ENCODE measurements around the gene RAB11A. TPM values are rescaled to one million over a fixed set of nuclear protein-coding genes. Genes with fewer than 3 reads are reported as not detected.

RAB11A gene
- polyA plus RNA-seq, 1 of the 3 experiments (the other 2 are of a cell fraction), result 352 TPM

DNA sequence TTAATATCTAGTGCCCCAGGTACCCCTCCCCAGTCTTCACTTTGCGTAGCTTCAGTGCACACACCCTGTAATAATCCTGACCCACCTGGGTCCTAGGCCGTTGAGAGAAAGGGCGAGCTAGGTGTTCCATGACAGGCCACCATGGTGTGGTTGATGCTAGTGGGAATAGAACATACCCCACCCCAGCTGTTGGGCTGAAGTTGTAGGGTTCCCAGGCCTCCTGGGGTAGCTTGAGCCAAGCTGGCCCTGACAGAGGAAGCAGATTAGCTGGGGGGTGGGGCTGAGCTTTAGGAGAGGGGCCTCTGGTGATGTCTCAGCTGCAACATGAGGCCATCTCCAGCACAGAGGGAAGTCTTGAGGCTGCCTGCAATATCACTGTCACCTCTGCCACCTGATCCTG, 40.5 kb downstream of the RAB11A start:
- no peaks in the 10 kb centered on the region for H3K4me1 ChIP-seq (ENCODE audit: control insufficient read depth in 1 of 2, insufficient read depth in 2 of 2, low read depth in 1 of 2, low read length in 1 of 2)
- H3K4me2 ChIP-seq, result no peak overlapping the region
- 100% methylated on average over 3 of the region's 3 CpGs for WGBS (ENCODE audit: low lambda C conversion rate)
- H3F3A ChIP-seq (replicated peaks; ENCODE audit: insufficient read depth), result no peaks in the 10 kb centered on the region
- TF ChIP-seq, protein P1, sequence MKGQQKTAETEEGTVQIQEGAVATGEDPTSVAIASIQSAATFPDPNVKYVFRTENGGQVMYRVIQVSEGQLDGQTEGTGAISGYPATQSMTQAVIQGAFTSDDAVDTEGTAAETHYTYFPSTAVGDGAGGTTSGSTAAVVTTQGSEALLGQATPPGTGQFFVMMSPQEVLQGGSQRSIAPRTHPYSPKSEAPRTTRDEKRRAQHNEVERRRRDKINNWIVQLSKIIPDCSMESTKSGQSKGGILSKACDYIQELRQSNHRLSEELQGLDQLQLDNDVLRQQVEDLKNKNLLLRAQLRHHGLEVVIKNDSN (IDR thresholded peaks at IDR 0.05; ENCODE audit: borderline replicate concordance, low read depth), result no peak
- TF ChIP-seq NFIC (IDR thresholded peaks at IDR 0.05; ENCODE audit: borderline replicate concordance) (no peak), GATA2 (CRISPR knock-in tag; IDR thresholded peaks at IDR 0.05) (no peak), FOXJ3 (CRISPR knock-in tag; IDR thresholded peaks at IDR 0.05) (no peak)
- H3K27ac ChIP-seq (ENCODE audit: low read depth in 2 of 2, low read length in 1 of 2), result no peak overlapping the region
- no peaks in the 10 kb centered on the region for H3K9me2 ChIP-seq
- no peak overlapping the region for H3K4me3 ChIP-seq (ENCODE audit: low read depth in 2 of 2, low read length in 1 of 2)
- H4K20me1 ChIP-seq (ENCODE audit: insufficient read depth), result no peaks in the 10 kb centered on the region
- H3K36me3 ChIP-seq (replicated peaks in 1 of 2; ENCODE audit: control insufficient read depth in 1 of 2, insufficient read depth in 2 of 2, low read length in 1 of 2), result peaks cover under 1 to 41% of the 10 kb centered on the region in 2 experiments
- no peaks in the 10 kb centered on the region for H3K27me3 ChIP-seq (ENCODE audit: insufficient read depth)
- H3K9ac ChIP-seq, result no peak overlapping the region
- H2AFZ ChIP-seq (ENCODE audit: low read depth), result no peak overlapping the region
- H3K79me2 ChIP-seq (ENCODE audit: insufficient read depth), result no peaks in the 10 kb centered on the region
- DNase-seq, result no peak
- ChIA-PET POLR2A (no interaction called here), CTCF (no interaction called here)
- no peaks in the 10 kb centered on the region for H3K9me3 ChIP-seq

DNA sequence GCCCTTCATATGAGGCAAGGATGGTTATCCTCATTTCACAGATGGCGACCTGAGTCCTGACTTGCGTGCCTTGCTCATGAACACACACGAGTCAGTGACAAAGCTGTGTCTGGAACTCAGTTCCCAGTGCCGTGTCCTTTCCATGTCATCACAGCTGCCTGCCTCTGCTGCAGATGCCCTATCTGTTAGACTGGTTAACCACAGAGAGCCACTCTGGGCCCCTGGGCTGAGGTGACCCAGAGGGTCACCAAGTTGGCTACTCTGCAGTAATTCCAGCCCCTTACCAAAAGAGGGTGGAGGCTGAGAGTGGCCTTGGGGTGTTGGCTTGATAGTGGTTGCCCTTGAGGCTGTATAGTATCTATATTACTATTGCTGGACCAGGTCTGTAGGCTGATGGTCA, 41.0 kb downstream of the RAB11A start:
- peaks cover 0 to 39% of the 10 kb centered on the region in 2 experiments for H3K36me3 ChIP-seq (replicated peaks in 1 of 2; ENCODE audit: control insufficient read depth in 1 of 2, insufficient read depth in 2 of 2, low read length in 1 of 2)
- H3F3A ChIP-seq (replicated peaks; ENCODE audit: insufficient read depth), result no peaks in the 10 kb centered on the region
- H3K4me3 ChIP-seq (ENCODE audit: low read depth in 2 of 2, low read length in 1 of 2), result no peak overlapping the region
- no peak overlapping the region for H2AFZ ChIP-seq (ENCODE audit: low read depth)
- no peaks in the 10 kb centered on the region for H4K20me1 ChIP-seq (ENCODE audit: insufficient read depth)
- no peak overlapping the region for H3K4me2 ChIP-seq
- WGBS (ENCODE audit: low lambda C conversion rate), result 94% methylated on average over 3 of the region's 4 CpGs
- H3K27ac ChIP-seq (ENCODE audit: low read depth in 2 of 2, low read length in 1 of 2), result no peak overlapping the region
- no peak for DNase-seq
- H3K27me3 ChIP-seq (ENCODE audit: insufficient read depth), result no peaks in the 10 kb centered on the region
- H3K4me1 ChIP-seq (ENCODE audit: control insufficient read depth in 1 of 2, insufficient read depth in 2 of 2, low read depth in 1 of 2, low read length in 1 of 2), result no peaks in the 10 kb centered on the region
- TF ChIP-seq, protein P2, sequence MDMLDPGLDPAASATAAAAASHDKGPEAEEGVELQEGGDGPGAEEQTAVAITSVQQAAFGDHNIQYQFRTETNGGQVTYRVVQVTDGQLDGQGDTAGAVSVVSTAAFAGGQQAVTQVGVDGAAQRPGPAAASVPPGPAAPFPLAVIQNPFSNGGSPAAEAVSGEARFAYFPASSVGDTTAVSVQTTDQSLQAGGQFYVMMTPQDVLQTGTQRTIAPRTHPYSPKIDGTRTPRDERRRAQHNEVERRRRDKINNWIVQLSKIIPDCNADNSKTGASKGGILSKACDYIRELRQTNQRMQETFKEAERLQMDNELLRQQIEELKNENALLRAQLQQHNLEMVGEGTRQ (IDR thresholded peaks at IDR 0.05; ENCODE audit: borderline replicate concordance, low read depth, low read length), result no peak
- TF ChIP-seq RAD21 (IDR thresholded peaks at IDR 0.05; ENCODE audit: low read length) (no peak), SMC3 (IDR thresholded peaks at IDR 0.05; ENCODE audit: low read depth, low read length) (no peak), EP300 (IDR thresholded peaks at IDR 0.05; ENCODE audit: borderline replicate concordance in 1 of 2, low read depth in 1 of 2, low read length in 1 of 2) (no peak), SIN3A (IDR thresholded peaks at IDR 0.05; ENCODE audit: borderline replicate concordance, low read depth, low read length) (no peak), MXI1 (IDR thresholded peaks at IDR 0.05; ENCODE audit: low read depth, low read length) (no peak), GATA2 (CRISPR knock-in tag; IDR thresholded peaks at IDR 0.05) (no peak), NRF1 (IDR thresholded peaks at IDR 0.05; ENCODE audit: low read depth, low read length) (no peak), JUND (IDR thresholded peaks at IDR 0.05) (no peak), GABPA (IDR thresholded peaks at IDR 0.05; ENCODE audit: low read depth) (no peak), EZH2phosphoT487 (IDR thresholded peaks at IDR 0.05; ENCODE audit: borderline replicate concordance, low read depth) (no peak), RCOR1 (IDR thresholded peaks at IDR 0.05; ENCODE audit: low read length) (no peak), CHD2 (IDR thresholded peaks at IDR 0.05; ENCODE audit: low read length, partially characterized antibody) (no peak), POLR2AphosphoS5 (IDR thresholded peaks at IDR 0.05; ENCODE audit: low read depth, low read length) (no peak)
- TF ChIP-seq, protein P3, sequence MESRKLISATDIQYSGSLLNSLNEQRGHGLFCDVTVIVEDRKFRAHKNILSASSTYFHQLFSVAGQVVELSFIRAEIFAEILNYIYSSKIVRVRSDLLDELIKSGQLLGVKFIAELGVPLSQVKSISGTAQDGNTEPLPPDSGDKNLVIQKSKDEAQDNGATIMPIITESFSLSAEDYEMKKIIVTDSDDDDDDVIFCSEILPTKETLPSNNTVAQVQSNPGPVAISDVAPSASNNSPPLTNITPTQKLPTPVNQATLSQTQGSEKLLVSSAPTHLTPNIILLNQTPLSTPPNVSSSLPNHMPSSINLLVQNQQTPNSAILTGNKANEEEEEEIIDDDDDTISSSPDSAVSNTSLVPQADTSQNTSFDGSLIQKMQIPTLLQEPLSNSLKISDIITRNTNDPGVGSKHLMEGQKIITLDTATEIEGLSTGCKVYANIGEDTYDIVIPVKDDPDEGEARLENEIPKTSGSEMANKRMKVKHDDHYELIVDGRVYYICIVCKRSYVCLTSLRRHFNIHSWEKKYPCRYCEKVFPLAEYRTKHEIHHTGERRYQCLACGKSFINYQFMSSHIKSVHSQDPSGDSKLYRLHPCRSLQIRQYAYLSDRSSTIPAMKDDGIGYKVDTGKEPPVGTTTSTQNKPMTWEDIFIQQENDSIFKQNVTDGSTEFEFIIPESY (IDR thresholded peaks at IDR 0.05; ENCODE audit: borderline replicate concordance, low read depth), result no peak
- TF ChIP-seq, protein P4, sequence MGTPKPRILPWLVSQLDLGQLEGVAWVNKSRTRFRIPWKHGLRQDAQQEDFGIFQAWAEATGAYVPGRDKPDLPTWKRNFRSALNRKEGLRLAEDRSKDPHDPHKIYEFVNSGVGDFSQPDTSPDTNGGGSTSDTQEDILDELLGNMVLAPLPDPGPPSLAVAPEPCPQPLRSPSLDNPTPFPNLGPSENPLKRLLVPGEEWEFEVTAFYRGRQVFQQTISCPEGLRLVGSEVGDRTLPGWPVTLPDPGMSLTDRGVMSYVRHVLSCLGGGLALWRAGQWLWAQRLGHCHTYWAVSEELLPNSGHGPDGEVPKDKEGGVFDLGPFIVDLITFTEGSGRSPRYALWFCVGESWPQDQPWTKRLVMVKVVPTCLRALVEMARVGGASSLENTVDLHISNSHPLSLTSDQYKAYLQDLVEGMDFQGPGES (IDR thresholded peaks at IDR 0.05; ENCODE audit: low read depth, low read length), result no peak
- TF ChIP-seq, protein P5, sequence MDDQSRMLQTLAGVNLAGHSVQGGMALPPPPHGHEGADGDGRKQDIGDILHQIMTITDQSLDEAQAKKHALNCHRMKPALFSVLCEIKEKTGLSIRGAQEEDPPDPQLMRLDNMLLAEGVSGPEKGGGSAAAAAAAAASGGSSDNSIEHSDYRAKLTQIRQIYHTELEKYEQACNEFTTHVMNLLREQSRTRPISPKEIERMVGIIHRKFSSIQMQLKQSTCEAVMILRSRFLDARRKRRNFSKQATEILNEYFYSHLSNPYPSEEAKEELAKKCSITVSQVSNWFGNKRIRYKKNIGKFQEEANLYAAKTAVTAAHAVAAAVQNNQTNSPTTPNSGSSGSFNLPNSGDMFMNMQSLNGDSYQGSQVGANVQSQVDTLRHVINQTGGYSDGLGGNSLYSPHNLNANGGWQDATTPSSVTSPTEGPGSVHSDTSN (IDR thresholded peaks at IDR 0.05), result no peak
- TF ChIP-seq, protein P6, sequence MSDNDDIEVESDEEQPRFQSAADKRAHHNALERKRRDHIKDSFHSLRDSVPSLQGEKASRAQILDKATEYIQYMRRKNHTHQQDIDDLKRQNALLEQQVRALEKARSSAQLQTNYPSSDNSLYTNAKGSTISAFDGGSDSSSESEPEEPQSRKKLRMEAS (IDR thresholded peaks at IDR 0.05; ENCODE audit: low read depth), result no peak
- no peak overlapping the region for H3K9ac ChIP-seq
- H3K9me2 ChIP-seq, result no peaks in the 10 kb centered on the region
- H3K79me2 ChIP-seq (ENCODE audit: insufficient read depth), result no peaks in the 10 kb centered on the region
- ChIA-PET CTCF (no interaction called here), POLR2A (no interaction called here)
- H3K9me3 ChIP-seq, result no peaks in the 10 kb centered on the region
